GM12878 (cell line): ENCODE measurements around the gene SLC50A1. TPM values are rescaled to one million over a fixed set of nuclear protein-coding genes. Genes with fewer than 3 reads are reported as not detected.
A peak's percentile ranks its signal among the peaks of the same experiment; 100 is the strongest.

Source experiments
- ATAC-seq: fragments of 200-7000 bp; cut with Tn5 transposase; 3 replicates; pipeline ENCODE4 v1.9.1; 2020; ENCODE audit warnings: mild to moderate bottlenecking, moderate library complexity
- BruUV-seq: library from RNA; stranded (reverse); fragments of 400-500 nt; replicated peaks from 2 replicates; lab custom pipeline; 2021; lab: Mats Ljungman, UMichigan
- CTCF ChIA-PET: fragments of 300-600 bp; sonication (Branson Sonifier 250); formaldehyde crosslinking; extraction: SDS; loops from one replicate; lab custom pipeline; 2021; ENCODE audit warnings: inconsistent platforms; lab: Yijun Ruan, JAX
- POLR2A ChIA-PET: fragments of 350-600 bp; formaldehyde crosslinking; extraction: SDS; loops from one replicate; lab custom pipeline; 2021; ENCODE audit warnings: inconsistent platforms; lab: Charles Lee
- RAD21 ChIA-PET: fragments of 300-600 bp; sonication (Branson Sonifier 250); formaldehyde crosslinking; loops from one replicate; lab custom pipeline; 2023; ENCODE audit warnings: antibody characterized with exemption; ENCODE audit not compliant: unreplicated experiment; lab: Charles Lee
- SMC1A ChIA-PET: fragments of 300-600 bp; sonication (Branson Sonifier 250); formaldehyde crosslinking; loops from one replicate; lab custom pipeline; 2023; ENCODE audit not compliant: unreplicated experiment, uncharacterized antibody; lab: Charles Lee
- DNase-seq: peaks from one replicate; pipeline ENCODE4 v3.0.0-alpha.2; 2011; ENCODE audit warnings: low read depth, low spot score
- FAIRE-seq: peaks from 3 replicates; lab custom pipeline; 2011; peaks lifted over from hg19 to GRCh38; lab: Jason Lieb, UNC
- H2AFZ ChIP-seq: 2 replicates; pipeline ENCODE4 v1.6.0; 2011; ENCODE audit warnings: low read depth, low read length, control low read depth; ENCODE audit not compliant: control insufficient read depth
- H3K27ac ChIP-seq: 2 replicates; pipeline ENCODE4 v1.5.1; 2011; ENCODE audit warnings: control low read depth; ENCODE audit not compliant: control insufficient read depth, insufficient read depth
- H3K27me3 ChIP-seq, 2 experiments: replicated peaks in 1 of 2; 2 replicates each; pipeline versions ENCODE4 v1.6.0 to v1.6.1; 2011; ENCODE audit warnings: low read length in 1 of 2; ENCODE audit not compliant: control insufficient read depth in 2 of 2, insufficient read depth in 2 of 2
- H3K36me3 ChIP-seq, 2 experiments: 2 replicates each; pipeline ENCODE4 v1.5.1; 2011; ENCODE audit warnings: low read length in 1 of 2; ENCODE audit not compliant: control insufficient read depth in 2 of 2, insufficient read depth in 2 of 2
- H3K4me1 ChIP-seq: 2 replicates; pipeline ENCODE4 v1.6.1; 2011; ENCODE audit warnings: mild to moderate bottlenecking, low read length, moderate library complexity, mixed read lengths; ENCODE audit not compliant: control insufficient read depth, insufficient read depth
- H3K4me2 ChIP-seq: 2 replicates; pipeline ENCODE4 v1.6.0; 2011; ENCODE audit warnings: control low read depth; ENCODE audit not compliant: control insufficient read depth, insufficient read depth
- H3K4me3 ChIP-seq: fragments of 200-600 bp; sonication (generic); 2 replicates; pipeline ENCODE4 v1.5.1; 2016
- H3K79me2 ChIP-seq: 2 replicates; pipeline ENCODE4 v1.6.0; 2011; ENCODE audit warnings: low read length; ENCODE audit not compliant: control insufficient read depth, insufficient read depth
- H3K9ac ChIP-seq: 2 replicates; pipeline ENCODE4 v1.8.0; 2011; ENCODE audit warnings: low read length, control low read depth, mixed read lengths; ENCODE audit not compliant: control insufficient read depth, insufficient read depth
- H3K9me3 ChIP-seq: replicated peaks from 3 replicates; pipeline ENCODE4 v1.5.1; 2011; ENCODE audit warnings: mild to moderate bottlenecking, low read length; ENCODE audit not compliant: control insufficient read depth, insufficient read depth
- H4K20me1 ChIP-seq: 2 replicates; pipeline ENCODE4 v1.6.0; 2011; ENCODE audit not compliant: control insufficient read depth, insufficient read depth
- NR2C1 ChIP-seq: fragments of 450-650 bp; IDR thresholded peaks from 2 replicates; pipeline ENCODE4 v1.6.1; 2017; ENCODE audit warnings: antibody characterized with exemption, mild to moderate bottlenecking, moderate library complexity
- NR2F1 ChIP-seq: fragments of 450-650 bp; conservative IDR thresholded peaks from 2 replicates; pipeline ENCODE4 v1.6.1; 2017; ENCODE audit warnings: mild to moderate bottlenecking
- SP1 ChIP-seq: IDR thresholded peaks from one replicate; pipeline ENCODE4 v1.6.1; 2011; ENCODE audit warnings: low read depth, low read length
- ZBED1 ChIP-seq: IDR thresholded peaks from 2 replicates; pipeline ENCODE4 v1.6.1; 2016; ENCODE audit warnings: borderline replicate concordance
- WGBS: methylation state at CpG from one replicate; pipeline ENCODE4 v1.1.6; 2016; ENCODE audit warnings: low lambda C conversion rate; ENCODE audit not compliant: insufficient replicate concordance, insufficient coverage; ENCODE audit errors: missing lambda C conversion rate; 5-methylcytosine and 5-hydroxymethylcytosine counted together
- in situ Hi-C: fragments of 300-500 bp; cut with MboI; formaldehyde crosslinking; loops from 9 replicates; pipeline ENCODE4 v1.14.3; 2018; ENCODE audit warnings: mixed read lengths
- intact Hi-C: fragments of 100-400 bp; cut with micrococcal nuclease; formaldehyde crosslinking; loops from one replicate; pipeline ENCODE4 v1.14.2; 2022; ENCODE audit not compliant: unreplicated experiment
- polyA plus RNA-seq, 11 experiments: library from polyadenylated mRNA; depleted of rRNA in 4 of 11; unstranded in 6 of 11; stranded (reverse) in 5 of 11; fragments of >200 nt; fragmentation: Nextera tagmentation in 4 of 11; fragmentation: Illumina TruSeq in 1 of 11; extraction: Ambion mirVana in 4 of 11; extraction: Trizol in 1 of 11; gene quantifications; 1 replicate in 1 of 11; 2 replicates in 10 of 11; pipeline versions ENCODE4 v1.2.1 to v1.2.3, GENCODE V29; 2011 to 2016; ENCODE audit warnings: inconsistent platforms in 2 of 11, missing spikeins in 2 of 11, low read depth in 1 of 11
- total RNA-seq, 4 experiments: library from RNA; depleted of rRNA in 3 of 4; stranded (reverse); fragments of >200 nt in 3 of 4; fragmentation: Illumina TruSeq in 1 of 4; extraction: Trizol in 1 of 4; gene quantifications; 2 replicates each; pipeline versions ENCODE4 v1.2.1 to v1.2.3, GENCODE V29; 2013 to 2021

The SLC50A1 gene
- total and polyA plus RNA-seq, 10 of the 15 experiments (the other 5 are each of a cell fraction or from before 2014, with no cell fraction given), result 32.5 to 85.6 (median 54.0) TPM

GRCh38 chr1:155178441-155179111, 42.9 kb downstream of the SLC50A1 start:
- ChIA-PET CTCF (interaction anchor here (0.7 to 9.7 kb wide), 6 partner anchors 11 to 94 kb away, joined by 3 to 244 read pairs (median 14); partner anchors contain the start of gene THBS3), SMC1A (interaction anchor here (1.7 to 2.0 kb wide), 2 partner anchors 15 to 46 kb away, joined by 13 to 29 read pairs; no protein-coding TSS in a partner anchor), RAD21 (interaction anchor here (1.9 to 4.8 kb wide), 3 partner anchors 15 to 48 kb away, joined by 9 to 77 read pairs (median 13); no protein-coding TSS in a partner anchor), POLR2A (interaction anchor here (0.5 to 7.4 kb wide), 3 partner anchors 15 to 1295 kb away, joined by 3 to 77 read pairs (median 31); no protein-coding TSS in a partner anchor)
- in situ Hi-C loops, result no loop called here
- no peak overlapping the region for H3K9ac ChIP-seq
- no peaks in the 10 kb centered on the region for H3K27me3 ChIP-seq
- TF ChIP-seq SP1 (no peak), NR2F1 (0 out of 2 replicates have a peak, but pooled peaks have one; percentile 23), ZBED1 (no peak), NR2C1 (0 out of 2 replicates have a peak, but pooled peaks have one; percentile 22)
- H3K4me1 ChIP-seq, result peaks cover 16% of the 10 kb centered on the region
- no TSS peak for BruUV-seq
- no peaks in the 10 kb centered on the region for H3K9me3 ChIP-seq
- no peak for FAIRE-seq
- 65% methylated on average over 19 of the region's 30 CpGs for WGBS
- no peak overlapping the region for H3K4me3 ChIP-seq
- no peak overlapping the region for H3K27ac ChIP-seq
- no peaks in the 10 kb centered on the region for H3K36me3 ChIP-seq
- DNase-seq, result no peak
- no peaks in the 10 kb centered on the region for H4K20me1 ChIP-seq
- intact Hi-C loops, result no loop called here
- no peak overlapping the region for H3K4me2 ChIP-seq
- no peak for ATAC-seq
- H3K79me2 ChIP-seq, result no peaks in the 10 kb centered on the region
- H2AFZ ChIP-seq, result no peak overlapping the region
